Vagina (tissue), 2 donors: ENCODE data around the gene BAHCC1. TPM values are rescaled to one million over a fixed set of nuclear protein-coding genes. Genes with fewer than 3 reads are reported as not detected.

ENCODE experiments used
- DNase-seq, 2 donors: peaks; one replicate each; pipeline ENCODE4 v3.0.0-alpha.2; 2017; ENCODE audit errors: extremely low spot score in 2 of 2
- H3K27ac ChIP-seq: fragments of 200-600 bp; sonication (generic); one replicate; pipeline ENCODE4 v1.5.1; 2019
- H3K27me3 ChIP-seq: fragments of 200-600 bp; sonication (generic); one replicate; pipeline ENCODE4 v1.5.1; 2019
- H3K36me3 ChIP-seq, 2 donors: fragments of 200-600 bp; sonication (generic); one replicate each; pipeline ENCODE4 v1.5.1; 2017 to 2019
- H3K4me1 ChIP-seq: fragments of 200-600 bp; sonication (generic); one replicate; pipeline ENCODE4 v1.5.1; 2019
- H3K4me3 ChIP-seq, 2 donors: fragments of 200-600 bp; sonication (generic); 1 replicate in 1 of 2; 2 replicates in 1 of 2; pipeline ENCODE4 v1.5.1; 2016 to 2019
- H3K9me3 ChIP-seq: fragments of 200-600 bp; sonication (generic); one replicate; pipeline ENCODE4 v1.5.1; 2019
- POLR2A ChIP-seq, 2 donors: fragments of 450-650 bp; IDR thresholded peaks; one replicate each; pipeline ENCODE4 v1.6.1; 2017; ENCODE audit warnings: antibody characterized with exemption in 2 of 2, mild to moderate bottlenecking in 2 of 2, moderate library complexity in 2 of 2
- POLR2AphosphoS5 ChIP-seq, 2 donors: sonication (generic); formaldehyde crosslinking; IDR thresholded peaks; one replicate each; pipeline ENCODE4 v1.9.0; 2017; ENCODE audit warnings: antibody characterized with exemption in 2 of 2, mild to moderate bottlenecking in 2 of 2, low read depth in 1 of 2; ENCODE audit not compliant: insufficient read depth in 1 of 2
- intact Hi-C: fragments of 100-400 bp; cut with DNase I; formaldehyde crosslinking; loops from one replicate; pipeline ENCODE4 v1.15.1; 2023
- total RNA-seq: library from RNA; depleted of rRNA; stranded (reverse); fragments of >200 nt; gene quantifications from one replicate; pipeline ENCODE4 v1.2.3, GENCODE V29; 2016
- TF ChIP-seq, protein P1 (sequence below), 3 experiments: fragments of 450-650 bp in 2 of 3; fragments of 200-600 bp in 1 of 3; sonication (generic) in 1 of 3; IDR thresholded peaks; one replicate each; pipeline ENCODE4 v1.5.1; 2017 to 2019; ENCODE audit warnings: antibody characterized with exemption in 3 of 3, mild to moderate bottlenecking in 2 of 3, moderate library complexity in 2 of 3

Gene BAHCC1
- total RNA-seq, 1 donor from 2014 or later = 9.1 TPM

GRCh38 chr17:81487487-81488275, 92.4 kb downstream of the BAHCC1 start:
- no peak for DNase-seq
- peaks cover 32% of the 10 kb centered on the region for H3K4me1 ChIP-seq
- peak overlapping the region; percentile 74 for H3K27ac ChIP-seq
- no peaks in the 10 kb centered on the region for H3K27me3 ChIP-seq
- intact Hi-C loops = no loop called here
- H3K4me3 ChIP-seq = peak overlapping the region; percentile 51 to 64
- TF ChIP-seq POLR2AphosphoS5 (IDR thresholded peaks at IDR 0.05; ENCODE audit: insufficient read depth in 1 of 2, low read depth in 1 of 2) = peak in 1 of 2 donors; percentile 56
- TF ChIP-seq, protein P1, sequence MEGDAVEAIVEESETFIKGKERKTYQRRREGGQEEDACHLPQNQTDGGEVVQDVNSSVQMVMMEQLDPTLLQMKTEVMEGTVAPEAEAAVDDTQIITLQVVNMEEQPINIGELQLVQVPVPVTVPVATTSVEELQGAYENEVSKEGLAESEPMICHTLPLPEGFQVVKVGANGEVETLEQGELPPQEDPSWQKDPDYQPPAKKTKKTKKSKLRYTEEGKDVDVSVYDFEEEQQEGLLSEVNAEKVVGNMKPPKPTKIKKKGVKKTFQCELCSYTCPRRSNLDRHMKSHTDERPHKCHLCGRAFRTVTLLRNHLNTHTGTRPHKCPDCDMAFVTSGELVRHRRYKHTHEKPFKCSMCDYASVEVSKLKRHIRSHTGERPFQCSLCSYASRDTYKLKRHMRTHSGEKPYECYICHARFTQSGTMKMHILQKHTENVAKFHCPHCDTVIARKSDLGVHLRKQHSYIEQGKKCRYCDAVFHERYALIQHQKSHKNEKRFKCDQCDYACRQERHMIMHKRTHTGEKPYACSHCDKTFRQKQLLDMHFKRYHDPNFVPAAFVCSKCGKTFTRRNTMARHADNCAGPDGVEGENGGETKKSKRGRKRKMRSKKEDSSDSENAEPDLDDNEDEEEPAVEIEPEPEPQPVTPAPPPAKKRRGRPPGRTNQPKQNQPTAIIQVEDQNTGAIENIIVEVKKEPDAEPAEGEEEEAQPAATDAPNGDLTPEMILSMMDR (IDR thresholded peaks at IDR 0.05) = no peak
- peak in 1 of 2 donors; percentile 24 for TF ChIP-seq POLR2A (IDR thresholded peaks at IDR 0.05)
- no peaks in the 10 kb centered on the region for H3K9me3 ChIP-seq
- no peaks in the 10 kb centered on the region for H3K36me3 ChIP-seq

- peak overlapping the region; percentile 74 for H3K27ac ChIP-seq
- no peak for DNase-seq
- H3K4me1 ChIP-seq = peaks cover 27% of the 10 kb centered on the region
- intact Hi-C loops = no loop called here
- no peaks in the 10 kb centered on the region for H3K27me3 ChIP-seq
- H3K36me3 ChIP-seq = no peaks in the 10 kb centered on the region
- H3K9me3 ChIP-seq = no peaks in the 10 kb centered on the region
- TF ChIP-seq POLR2AphosphoS5 (IDR thresholded peaks at IDR 0.05; ENCODE audit: insufficient read depth in 1 of 2, low read depth in 1 of 2) = peak in 1 of 2 donors; percentile 2
- TF ChIP-seq, protein P1 (IDR thresholded peaks at IDR 0.05) = no peak
- TF ChIP-seq POLR2A (IDR thresholded peaks at IDR 0.05) = no peak
- H3K4me3 ChIP-seq = peak overlapping the region; percentile 51 to 64
These were observed 93.1 kb downstream of the BAHCC1 start for GRCh38 chr17:81488276-81488860.

- Histone ChIP-seq H3K27ac (no peak overlapping the region), H3K9me3 (no peaks in the 10 kb centered on the region), H3K27me3 (no peaks in the 10 kb centered on the region), H3K4me3 (no peak overlapping the region), H3K4me1 (peaks cover 20% of the 10 kb centered on the region), H3K36me3 (no peaks in the 10 kb centered on the region)
- no peak for DNase-seq
- intact Hi-C loops = no loop called here
- no peak for TF ChIP-seq POLR2A (IDR thresholded peaks at IDR 0.05)
- no peak for TF ChIP-seq POLR2AphosphoS5 (IDR thresholded peaks at IDR 0.05; ENCODE audit: insufficient read depth in 1 of 2, low read depth in 1 of 2)
- TF ChIP-seq, protein P1 (IDR thresholded peaks at IDR 0.05) = no peak
These were observed 94.0 kb downstream of the BAHCC1 start for GRCh38 chr17:81489012-81489997.

DNA sequence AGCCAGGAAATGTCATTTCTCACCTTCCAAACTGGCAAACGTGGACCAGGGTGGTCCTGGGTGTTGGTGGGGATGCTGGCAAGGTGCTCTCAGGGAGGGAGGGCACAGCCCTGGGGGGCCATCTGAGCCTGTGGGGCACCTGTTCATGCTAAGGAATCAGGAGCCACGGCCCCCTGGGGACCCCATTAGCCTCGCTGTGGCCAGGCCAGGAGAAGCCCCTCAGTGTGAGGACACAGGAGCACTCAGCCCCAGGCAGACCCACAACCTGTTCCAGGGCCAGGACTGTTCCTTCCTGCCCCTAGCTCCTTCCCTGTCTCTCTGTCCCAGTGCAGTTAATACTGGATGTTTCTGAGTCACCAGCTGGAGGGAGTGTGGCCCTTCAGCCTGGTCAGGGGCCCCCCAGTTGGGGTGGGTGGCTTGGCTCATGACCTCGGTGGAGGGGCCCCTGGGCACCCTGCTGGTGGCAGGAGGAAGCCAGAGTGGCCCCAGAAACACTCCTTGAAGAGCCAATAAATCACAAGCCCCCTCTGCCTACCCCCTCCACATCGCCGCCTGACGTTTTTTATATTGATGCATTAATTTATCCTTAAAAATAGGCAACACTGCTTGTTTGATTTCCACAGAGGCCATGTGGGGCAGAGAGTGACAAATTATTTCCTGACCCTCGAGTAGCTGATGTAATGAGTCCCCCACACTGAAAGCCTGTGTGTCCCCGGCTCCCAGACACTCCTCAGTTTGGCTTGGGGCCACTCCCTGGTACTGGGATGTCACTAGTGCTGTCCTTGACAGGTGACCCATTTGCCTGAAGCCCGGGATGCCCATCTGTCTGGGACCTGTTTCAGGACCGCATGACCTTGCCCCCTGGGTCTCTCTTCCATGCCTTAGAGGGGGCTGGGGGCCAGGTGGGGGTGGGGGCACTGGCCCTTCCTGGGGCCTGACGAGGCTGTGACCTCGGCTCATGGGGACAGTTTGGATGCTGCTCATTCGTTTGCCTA, 95.0 kb downstream of the BAHCC1 start:
- Histone ChIP-seq H3K36me3 (no peaks in the 10 kb centered on the region), H3K27ac (no peak overlapping the region), H3K4me3 (no peak overlapping the region), H3K9me3 (no peaks in the 10 kb centered on the region), H3K27me3 (no peaks in the 10 kb centered on the region), H3K4me1 (peaks cover 13% of the 10 kb centered on the region)
- TF ChIP-seq, protein P1 (IDR thresholded peaks at IDR 0.05) = no peak
- no peak for TF ChIP-seq POLR2AphosphoS5 (IDR thresholded peaks at IDR 0.05; ENCODE audit: insufficient read depth in 1 of 2, low read depth in 1 of 2)
- no peak for TF ChIP-seq POLR2A (IDR thresholded peaks at IDR 0.05)
- intact Hi-C loops = no loop called here
- no peak for DNase-seq
